ENCODE measurements around the gene FNDC3B. TPM values are rescaled to one million over a fixed set of nuclear protein-coding genes. Genes with fewer than 3 reads are reported as not detected.

The FNDC3B gene
- total and polyA plus RNA-seq, 10 donors: 3.1 to 149 (median 103) TPM

DNA sequence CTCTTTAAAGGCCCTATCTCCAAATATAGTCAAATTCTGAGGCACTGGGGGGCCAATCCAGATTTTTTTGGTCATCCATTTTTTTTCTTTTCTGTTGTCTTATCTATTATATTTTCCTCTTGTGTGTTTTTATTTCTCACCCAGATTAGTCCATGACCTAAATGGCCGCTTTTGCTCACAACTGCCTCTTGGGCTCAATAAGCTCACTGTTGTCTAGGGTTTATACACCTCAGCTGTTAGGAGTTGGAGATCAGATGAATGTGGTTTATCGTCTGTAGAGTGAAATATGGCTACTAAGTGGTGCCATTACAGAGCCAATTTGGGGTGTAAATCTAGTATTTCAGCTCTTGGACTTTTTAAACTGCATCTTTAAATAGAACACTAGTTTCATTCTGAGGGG is 235.5 kb downstream of the FNDC3B start:
- intact Hi-C loops (cut with DNase I; ENCODE audit: low total_unique reads): no loop called here
- no peaks in the 10 kb centered on the region for H3K9me3 ChIP-seq
- peaks cover 0 to 13% (median 1%) of the 10 kb centered on the region in 6 donors for H3K36me3 ChIP-seq
- no peaks in the 10 kb centered on the region for H3K27me3 ChIP-seq (replicated peaks in 1 of 7)
- H3K27ac ChIP-seq: no peak overlapping the region
- H3K4me3 ChIP-seq: no peak overlapping the region
- TF ChIP-seq CTCF (IDR thresholded peaks at IDR 0.05 in 8 of 11, conservative IDR thresholded peaks at IDR 0.05 in 3 of 11) (no peak), POLR2AphosphoS5 (IDR thresholded peaks at IDR 0.05) (no peak), POLR2A (IDR thresholded peaks at IDR 0.05) (no peak)
- peaks cover 0 to 16% (median 0%) of the 10 kb centered on the region in 6 donors for H3K4me1 ChIP-seq
- no peak for DNase-seq
- WGBS, 5 donors: 92 to 100% (median 96%) methylated on average over 2 of the region's 2 CpGs

DNA sequence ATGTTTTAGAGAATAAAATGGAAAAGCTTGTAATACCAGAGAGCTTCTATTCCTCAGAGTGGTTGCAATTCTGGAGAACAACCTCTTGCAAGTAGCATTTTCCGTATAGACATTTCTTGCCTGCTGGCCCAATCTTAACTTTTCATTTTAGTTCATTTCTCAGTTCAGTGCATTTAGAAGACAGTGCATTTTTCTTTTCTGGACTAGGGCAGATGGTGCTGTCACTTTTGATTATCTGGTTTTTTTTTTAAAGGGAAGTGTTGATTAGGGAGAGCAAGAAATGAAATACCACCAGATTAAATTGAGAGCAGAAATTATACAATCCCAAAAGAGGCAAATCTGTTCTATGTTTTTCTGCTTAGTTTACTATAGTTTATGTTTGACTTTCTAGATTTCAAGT is 236.2 kb downstream of the FNDC3B start:
- 86 to 97% (median 94%) methylated on average over 1 of the region's 1 CpG for WGBS, 5 donors

DNA sequence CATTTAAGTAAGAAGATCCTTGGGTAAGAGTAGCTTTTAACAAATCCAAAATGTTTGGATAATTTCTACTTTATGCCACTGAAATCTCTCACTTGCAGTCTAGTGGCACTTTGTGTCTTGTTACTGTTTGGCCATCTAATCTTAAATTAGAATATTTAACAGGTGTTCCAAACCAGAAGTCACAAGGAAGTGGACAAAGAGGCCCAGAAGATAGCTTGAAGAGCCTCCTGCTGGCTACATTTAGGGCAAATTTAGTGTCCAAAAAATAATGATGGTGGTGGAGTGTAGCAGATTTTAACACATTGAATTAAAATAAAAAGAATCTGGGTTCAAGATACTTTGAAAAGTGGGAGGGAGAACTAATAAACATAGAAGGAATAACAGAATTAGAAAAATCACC is 236.7 kb downstream of the FNDC3B start:
- intact Hi-C loops (cut with DNase I; ENCODE audit: low total_unique reads): no loop called here
- Histone ChIP-seq H3K9me3 (no peaks in the 10 kb centered on the region), H3K4me1 (peaks cover 0 to 11% (median 0%) of the 10 kb centered on the region in 6 donors), H3K27ac (no peak overlapping the region), H3K27me3 (replicated peaks in 1 of 7) (no peaks in the 10 kb centered on the region), H3K4me3 (no peak overlapping the region), H3K36me3 (peaks cover 0 to 13% (median 1%) of the 10 kb centered on the region in 6 donors)
- TF ChIP-seq CTCF (IDR thresholded peaks at IDR 0.05 in 8 of 11, conservative IDR thresholded peaks at IDR 0.05 in 3 of 11): peak in 1 of 11 experiments; percentile 18
- no peak for TF ChIP-seq POLR2A (IDR thresholded peaks at IDR 0.05)
- DNase-seq: no peak

More for the DNA sequence above, 236.2 kb downstream of the FNDC3B start:
- Histone ChIP-seq H3K4me1 (peaks cover 0 to 16% (median 0%) of the 10 kb centered on the region in 6 donors), H3K36me3 (peaks cover 0 to 13% (median 1%) of the 10 kb centered on the region in 6 donors), H3K27me3 (replicated peaks in 1 of 7) (no peaks in the 10 kb centered on the region), H3K9me3 (no peaks in the 10 kb centered on the region), H3K4me3 (no peak overlapping the region), H3K27ac (no peak overlapping the region)
- no peak for TF ChIP-seq CTCF (IDR thresholded peaks at IDR 0.05 in 8 of 11, conservative IDR thresholded peaks at IDR 0.05 in 3 of 11)
- TF ChIP-seq POLR2A (IDR thresholded peaks at IDR 0.05): no peak
- TF ChIP-seq POLR2AphosphoS5 (IDR thresholded peaks at IDR 0.05): no peak
- DNase-seq: no peak
- intact Hi-C loops (cut with DNase I; ENCODE audit: low total_unique reads): no loop called here

DNA sequence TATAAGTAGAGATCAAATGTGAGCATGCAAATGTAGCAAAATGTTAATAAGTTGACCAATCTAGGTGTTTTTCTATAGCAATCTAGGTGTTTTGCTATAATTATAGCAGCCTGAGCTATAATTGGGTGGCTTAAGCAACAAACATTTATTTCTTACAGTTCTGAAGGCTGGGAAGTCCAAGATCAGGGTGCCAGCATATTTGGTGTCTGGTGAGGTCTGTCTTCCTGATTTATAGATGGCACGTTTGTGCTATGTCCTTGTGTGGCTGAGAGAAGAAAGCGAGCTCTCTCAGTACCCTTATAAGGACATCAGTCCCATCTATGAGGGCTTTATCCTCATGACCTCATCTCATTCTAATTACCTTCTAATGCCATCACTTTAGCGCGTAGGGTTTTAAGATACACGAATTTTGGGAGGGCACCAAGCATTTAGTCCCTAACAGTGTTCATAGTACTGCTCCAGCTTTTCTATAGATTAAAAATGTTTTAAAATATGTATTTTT is 237.8 kb downstream of the FNDC3B start:
- TF ChIP-seq POLR2A (IDR thresholded peaks at IDR 0.05): no peak
- no peak for TF ChIP-seq POLR2AphosphoS5 (IDR thresholded peaks at IDR 0.05)
- no peak for TF ChIP-seq CTCF (IDR thresholded peaks at IDR 0.05 in 8 of 11, conservative IDR thresholded peaks at IDR 0.05 in 3 of 11)
- Histone ChIP-seq H3K27ac (no peak overlapping the region), H3K9me3 (no peaks in the 10 kb centered on the region), H3K4me3 (no peak overlapping the region), H3K36me3 (peaks cover 0 to 13% (median 0%) of the 10 kb centered on the region in 6 donors), H3K27me3 (replicated peaks in 1 of 7) (no peaks in the 10 kb centered on the region), H3K4me1 (peaks cover 0 to 10% (median 0%) of the 10 kb centered on the region in 6 donors)
- 93 to 97% (median 95%) methylated on average over 5 of the region's 5 CpGs for WGBS, 5 donors
- DNase-seq: no peak
- intact Hi-C loops (cut with DNase I; ENCODE audit: low total_unique reads): no loop called here
